Glomerular visceral epithelial cell (primary cell): ENCODE results near the gene TKFC.

ENCODE experiments used
- DNase-seq: peaks from one replicate; pipeline ENCODE4 v3.0.0-alpha.2; 2016; ENCODE audit errors: extremely low spot score

The TKFC gene

GRCh38 chr11:61332797-61333549 is at the start of gene TKFC, which contains the start of gene DDB1:
Gene TKFC (plus strand): TSS chr11:61333228. CDS start chr11:61334729, 1,501 bp downstream.
Gene DDB1 (minus strand): TSS chr11:61333105. CDS start chr11:61332968, 137 bp downstream.
- peak; percentile 90 for DNase-seq

GRCh38 chr11:61283613-61284012 is 49.4 kb upstream of the TKFC start:
- no peak for DNase-seq

- DNase-seq: no peak
These were observed 45.6 kb upstream of the TKFC start for GRCh38 chr11:61287338-61287977.

GRCh38 chr11:61290905-61291690 is 41.9 kb upstream of the TKFC start:
- DNase-seq: no peak

- DNase-seq: no peak
These were observed 40.7 kb upstream of the TKFC start for GRCh38 chr11:61292356-61292755.

GRCh38 chr11:61293867-61294716 is 38.9 kb upstream of the TKFC start:
- peak; percentile 45 for DNase-seq

- peak; percentile 52 for DNase-seq
These were observed 38.1 kb upstream of the TKFC start, which contains the start of gene VWCE for GRCh38 chr11:61294717-61295595. Gene VWCE (minus strand): TSS chr11:61295316. CDS start chr11:61295037, 279 bp downstream.

- DNase-seq: no peak
These were observed 37.5 kb upstream of the TKFC start for GRCh38 chr11:61295596-61295926.

GRCh38 chr11:61297341-61297740 is 35.7 kb upstream of the TKFC start:
- no peak for DNase-seq

GRCh38 chr11:61297746-61298145 is 35.3 kb upstream of the TKFC start:
- peak; percentile 84 for DNase-seq

- no peak for DNase-seq
These were observed 34.3 kb upstream of the TKFC start for GRCh38 chr11:61298663-61299244.

GRCh38 chr11:61302550-61302949 is 30.5 kb upstream of the TKFC start:
- no peak for DNase-seq

- DNase-seq: no peak
These were observed 29.3 kb upstream of the TKFC start for GRCh38 chr11:61303725-61304124.

GRCh38 chr11:61305417-61305816 is 27.6 kb upstream of the TKFC start:
- no peak for DNase-seq

- no peak for DNase-seq
These were observed 26.8 kb upstream of the TKFC start for GRCh38 chr11:61306221-61306620.

- DNase-seq: no peak
These were observed 25.7 kb upstream of the TKFC start for GRCh38 chr11:61307354-61307753.

- no peak for DNase-seq
These were observed 23.9 kb upstream of the TKFC start for GRCh38 chr11:61309141-61309540.

GRCh38 chr11:61309739-61310138 is 23.3 kb upstream of the TKFC start:
- DNase-seq: no peak

GRCh38 chr11:61310749-61311148 is 22.3 kb upstream of the TKFC start:
- DNase-seq: no peak

- no peak for DNase-seq
These were observed 17.8 kb upstream of the TKFC start for GRCh38 chr11:61315260-61315659.
